ENCODE data around the gene ZNF532.
"Not testable (repeated sequence)": the region's sequence is repeated elsewhere in the genome, so short reads cannot be mapped to it uniquely, and the experiment has no call there.

The ZNF532 gene

DNA sequence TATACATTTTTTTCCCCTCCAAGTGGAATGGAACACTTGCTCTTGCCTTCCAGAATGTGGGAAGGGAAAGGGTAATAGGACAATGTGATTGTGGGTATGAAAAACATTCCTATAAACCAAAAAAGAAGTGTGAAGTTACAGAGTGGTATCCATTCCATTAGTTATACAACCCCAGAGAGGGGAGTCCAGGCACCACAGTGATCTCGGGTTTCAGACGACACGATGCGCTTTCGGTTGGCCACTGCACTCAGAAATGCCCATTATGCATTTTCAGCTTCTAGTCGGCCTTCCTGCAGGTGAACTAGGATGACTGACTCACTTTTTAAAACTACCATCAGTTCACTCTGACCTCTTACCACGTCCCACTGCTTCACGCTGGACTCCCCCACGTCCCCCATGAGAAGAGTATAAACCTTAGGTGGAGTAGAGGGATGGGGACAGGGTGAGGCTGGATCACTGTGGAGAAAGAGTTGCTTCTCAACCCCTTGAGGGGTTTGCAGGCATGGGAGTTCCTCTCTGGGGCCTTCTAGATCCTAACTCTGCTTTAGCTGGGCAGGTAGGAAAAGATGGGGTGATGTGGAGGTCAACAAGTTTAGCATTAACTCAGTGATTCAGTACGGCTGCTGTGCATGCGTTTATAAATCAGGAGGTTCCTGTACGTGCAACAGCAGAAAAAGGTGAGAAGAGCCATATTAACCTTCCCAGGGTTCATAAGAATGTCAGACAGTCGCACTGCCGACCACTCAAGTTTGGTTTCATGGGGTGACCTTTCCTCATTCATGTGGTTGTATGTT is 50.5 kb downstream of the ZNF532 start:
- no peak overlapping the region for H3K4me3 ChIP-seq (ENCODE audit: extremely low read depth, insufficient read depth, low read length, poor library complexity, severe bottlenecking)
- H3K36me3 ChIP-seq (ENCODE audit: control insufficient read depth, insufficient read depth, low read length) = peaks cover 65% of the 10 kb centered on the region
- peaks cover 19% of the 10 kb centered on the region for H3K4me1 ChIP-seq (ENCODE audit: control insufficient read depth, insufficient read depth, low read length, poor library complexity, severe bottlenecking)
- H3K9me3 ChIP-seq (ENCODE audit: control insufficient read depth, low read length) = no peaks in the 10 kb centered on the region
- WGBS, 2 experiments (ENCODE audit: insufficient coverage in 2 of 2) = 82 to 91% methylated on average over 10 to 12 of the region's 14 CpGs
- H3K27ac ChIP-seq (ENCODE audit: low read depth, low read length, severe bottlenecking) = no peak overlapping the region

DNA sequence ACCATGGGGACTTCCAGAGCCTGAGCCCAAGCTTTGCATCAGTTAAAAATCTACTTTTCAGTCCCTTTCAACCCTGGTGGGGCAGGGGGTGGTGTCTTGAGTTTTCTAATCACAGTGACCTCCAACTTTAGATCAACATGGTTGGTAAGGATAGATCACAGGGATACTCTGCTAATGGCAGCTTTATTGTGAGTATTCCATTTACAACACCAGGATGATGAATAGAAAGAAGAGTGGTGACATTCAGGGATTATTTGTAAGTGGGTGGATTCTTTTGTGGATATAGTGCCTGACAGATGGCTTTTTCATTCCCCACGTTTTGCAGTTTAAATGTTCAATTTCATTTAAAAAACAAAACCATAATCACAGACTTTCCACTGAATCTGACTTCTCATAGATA is 51.3 kb downstream of the ZNF532 start:
- H3K4me3 ChIP-seq (ENCODE audit: extremely low read depth, insufficient read depth, low read length, poor library complexity, severe bottlenecking) = no peak overlapping the region
- H3K36me3 ChIP-seq (ENCODE audit: control insufficient read depth, insufficient read depth, low read length) = peaks cover 68% of the 10 kb centered on the region
- WGBS, 2 experiments (ENCODE audit: insufficient coverage in 2 of 2) = no CpG with 5 or more reads among the region's 1 CpG
- no peaks in the 10 kb centered on the region for H3K9me3 ChIP-seq (ENCODE audit: control insufficient read depth, low read length)
- no peak overlapping the region for H3K27ac ChIP-seq (ENCODE audit: low read depth, low read length, severe bottlenecking)
- H3K4me1 ChIP-seq (ENCODE audit: control insufficient read depth, insufficient read depth, low read length, poor library complexity, severe bottlenecking) = peaks cover 19% of the 10 kb centered on the region

DNA sequence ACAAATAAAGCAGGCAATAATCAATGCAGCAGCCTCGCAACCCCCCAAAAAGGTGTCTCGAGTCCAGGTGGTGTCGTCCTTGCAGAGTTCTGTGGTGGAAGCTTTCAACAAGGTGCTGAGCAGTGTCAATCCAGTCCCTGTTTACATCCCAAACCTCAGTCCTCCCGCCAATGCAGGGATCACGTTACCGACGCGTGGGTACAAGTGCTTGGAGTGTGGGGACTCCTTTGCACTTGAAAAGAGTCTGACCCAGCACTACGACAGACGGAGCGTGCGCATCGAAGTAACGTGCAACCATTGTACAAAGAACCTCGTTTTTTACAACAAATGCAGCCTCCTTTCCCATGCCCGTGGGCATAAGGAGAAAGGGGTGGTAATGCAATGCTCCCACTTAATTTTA is 55.3 kb downstream of the ZNF532 start:
- not testable (repeated sequence) for H3K4me3 ChIP-seq (ENCODE audit: extremely low read depth, insufficient read depth, low read length, poor library complexity, severe bottlenecking); H3K4me1 ChIP-seq (ENCODE audit: control insufficient read depth, insufficient read depth, low read length, poor library complexity, severe bottlenecking); H3K27ac ChIP-seq (ENCODE audit: low read depth, low read length, severe bottlenecking)
- peaks cover 12% of the 10 kb centered on the region for H3K9me3 ChIP-seq (ENCODE audit: control insufficient read depth, low read length)
- peaks cover 97% of the 10 kb centered on the region for H3K36me3 ChIP-seq (ENCODE audit: control insufficient read depth, insufficient read depth, low read length)
- WGBS, 2 experiments (ENCODE audit: insufficient coverage in 2 of 2) = 95 to 97% methylated on average over 9 to 12 of the region's 16 CpGs

DNA sequence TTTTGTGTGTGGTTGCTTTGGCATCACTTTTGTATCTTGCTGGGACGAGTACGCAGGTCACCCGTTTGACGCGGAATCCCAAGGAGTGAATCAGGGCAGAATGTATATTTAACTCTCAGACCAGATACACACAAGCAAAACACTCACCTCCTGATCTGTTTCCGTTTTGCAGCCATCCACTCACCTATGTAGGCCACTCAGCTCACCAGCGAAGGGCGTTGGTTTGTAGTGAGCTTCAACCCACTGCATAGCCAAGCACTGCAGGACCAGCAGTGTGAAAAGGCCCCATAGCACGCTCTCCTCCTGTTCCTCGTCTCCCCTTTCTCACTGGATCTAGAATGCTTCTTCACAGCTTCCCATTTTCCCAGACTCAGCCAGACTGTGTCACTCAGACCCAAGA is 58.3 kb downstream of the ZNF532 start:
- peaks cover 11% of the 10 kb centered on the region for H3K4me1 ChIP-seq (ENCODE audit: control insufficient read depth, insufficient read depth, low read length, poor library complexity, severe bottlenecking)
- no peak overlapping the region for H3K4me3 ChIP-seq (ENCODE audit: extremely low read depth, insufficient read depth, low read length, poor library complexity, severe bottlenecking)
- H3K27ac ChIP-seq (ENCODE audit: low read depth, low read length, severe bottlenecking) = no peak overlapping the region
- peaks cover 13% of the 10 kb centered on the region for H3K9me3 ChIP-seq (ENCODE audit: control insufficient read depth, low read length)
- 97 to 99% methylated on average over 4 to 10 of the region's 10 CpGs for WGBS, 2 experiments (ENCODE audit: insufficient coverage in 2 of 2)
- peaks cover 87% of the 10 kb centered on the region for H3K36me3 ChIP-seq (ENCODE audit: control insufficient read depth, insufficient read depth, low read length)

DNA sequence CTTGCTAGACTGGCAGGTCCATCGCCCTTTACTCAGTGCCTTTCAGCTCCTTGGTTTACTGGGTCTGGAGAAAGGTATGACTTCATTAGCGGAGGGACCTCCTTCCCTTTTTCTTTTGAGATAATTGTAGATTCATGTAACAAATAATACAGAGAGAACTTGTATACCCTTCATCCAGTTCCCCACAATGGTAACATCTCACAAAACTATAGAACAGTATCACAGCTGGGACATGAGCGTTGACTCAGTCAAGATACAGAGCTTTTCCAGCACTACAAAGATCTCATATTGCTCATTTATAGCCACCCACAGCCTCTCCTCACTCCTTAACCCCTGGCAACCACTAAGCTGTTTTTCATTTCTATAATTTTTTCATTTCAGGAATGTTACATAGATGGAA is 59.8 kb downstream of the ZNF532 start:
- Histone ChIP-seq H3K4me1 (ENCODE audit: control insufficient read depth, insufficient read depth, low read length, poor library complexity, severe bottlenecking) (peaks cover 13% of the 10 kb centered on the region), H3K9me3 (ENCODE audit: control insufficient read depth, low read length) (peaks cover 13% of the 10 kb centered on the region), H3K27ac (ENCODE audit: low read depth, low read length, severe bottlenecking) (no peak overlapping the region), H3K4me3 (ENCODE audit: extremely low read depth, insufficient read depth, low read length, poor library complexity, severe bottlenecking) (no peak overlapping the region), H3K36me3 (ENCODE audit: control insufficient read depth, insufficient read depth, low read length) (peaks cover 77% of the 10 kb centered on the region)
- 83 to 100% methylated on average over 1 to 2 of the region's 3 CpGs for WGBS, 2 experiments (ENCODE audit: insufficient coverage in 2 of 2)

DNA sequence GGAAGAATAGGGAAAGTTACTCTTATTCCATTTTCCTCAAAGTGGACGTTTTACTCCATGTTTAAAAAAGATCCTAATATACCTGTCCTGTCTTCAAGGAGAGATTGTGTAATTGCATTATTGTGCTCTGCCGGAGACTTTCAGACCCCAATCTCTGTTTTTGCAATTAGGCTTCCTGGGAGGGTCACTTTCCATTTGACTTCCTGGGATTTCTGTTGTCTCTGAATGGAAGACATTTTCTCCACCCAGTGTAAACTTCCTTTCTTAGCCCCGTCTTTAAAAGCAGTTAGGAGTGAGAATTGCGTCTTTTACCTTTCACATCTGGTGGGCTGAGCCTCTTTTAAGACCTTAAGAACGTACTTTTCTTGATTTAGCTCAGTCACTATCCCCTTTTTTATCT is 63.0 kb downstream of the ZNF532 start:
- H3K4me3 ChIP-seq (ENCODE audit: extremely low read depth, insufficient read depth, low read length, poor library complexity, severe bottlenecking) = no peak overlapping the region
- H3K9me3 ChIP-seq (ENCODE audit: control insufficient read depth, low read length) = peaks cover 13% of the 10 kb centered on the region
- H3K36me3 ChIP-seq (ENCODE audit: control insufficient read depth, insufficient read depth, low read length) = peaks cover 60% of the 10 kb centered on the region
- peaks cover 13% of the 10 kb centered on the region for H3K4me1 ChIP-seq (ENCODE audit: control insufficient read depth, insufficient read depth, low read length, poor library complexity, severe bottlenecking)
- 56 to 62% methylated on average over 2 to 4 of the region's 5 CpGs for WGBS, 2 experiments (ENCODE audit: insufficient coverage in 2 of 2)
- peak overlapping the region; percentile 7 for H3K27ac ChIP-seq (ENCODE audit: low read depth, low read length, severe bottlenecking)

DNA sequence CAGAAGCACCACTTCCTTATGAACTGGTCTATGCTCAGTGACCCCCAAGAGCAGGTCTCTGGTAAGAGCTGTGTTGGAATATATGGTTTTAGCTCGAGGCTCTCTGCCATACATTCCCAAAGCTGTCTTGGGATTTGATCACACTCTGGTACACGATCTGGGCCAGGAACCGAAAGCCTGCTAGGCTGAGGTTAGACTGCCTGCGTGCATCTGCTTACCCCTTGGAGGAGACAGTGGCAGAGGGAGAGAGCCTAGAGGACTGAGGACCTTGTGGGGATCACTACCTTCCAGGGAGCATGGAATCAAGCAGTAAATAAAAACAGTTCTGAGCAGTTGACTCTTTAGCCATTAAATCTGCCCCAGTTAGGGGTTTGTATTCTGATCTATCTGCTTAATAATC is 63.7 kb downstream of the ZNF532 start:
- WGBS, 2 experiments (ENCODE audit: insufficient coverage in 2 of 2) = 79 to 90% methylated on average over 4 of the region's 4 CpGs
- no peak overlapping the region for H3K27ac ChIP-seq (ENCODE audit: low read depth, low read length, severe bottlenecking)
- H3K9me3 ChIP-seq (ENCODE audit: control insufficient read depth, low read length) = peaks cover 11% of the 10 kb centered on the region
- H3K4me3 ChIP-seq (ENCODE audit: extremely low read depth, insufficient read depth, low read length, poor library complexity, severe bottlenecking) = no peak overlapping the region
- H3K36me3 ChIP-seq (ENCODE audit: control insufficient read depth, insufficient read depth, low read length) = peaks cover 52% of the 10 kb centered on the region
- peaks cover 13% of the 10 kb centered on the region for H3K4me1 ChIP-seq (ENCODE audit: control insufficient read depth, insufficient read depth, low read length, poor library complexity, severe bottlenecking)

DNA sequence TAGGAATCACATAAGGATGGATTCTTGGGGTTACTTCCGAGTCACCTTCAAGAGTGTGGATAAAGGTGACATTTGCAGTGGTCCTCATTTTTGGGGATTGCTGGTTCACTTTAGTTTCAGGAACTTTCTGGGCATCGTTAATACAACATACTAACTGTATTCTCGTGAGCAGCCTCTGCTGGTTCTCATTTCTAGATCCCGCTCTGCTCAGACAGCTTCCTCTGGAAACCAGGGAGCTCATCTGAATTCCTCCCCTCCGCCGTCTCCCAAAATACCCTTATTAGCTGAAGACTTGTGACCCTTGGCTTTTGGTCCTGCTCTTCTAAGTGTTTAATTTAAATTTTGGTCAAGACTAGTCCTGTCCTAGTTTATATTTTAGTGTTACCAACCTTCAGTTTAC is 64.5 kb downstream of the ZNF532 start:
- H3K9me3 ChIP-seq (ENCODE audit: control insufficient read depth, low read length) = peaks cover 8% of the 10 kb centered on the region
- 96 to 100% methylated on average over 3 to 6 of the region's 6 CpGs for WGBS, 2 experiments (ENCODE audit: insufficient coverage in 2 of 2)
- H3K4me1 ChIP-seq (ENCODE audit: control insufficient read depth, insufficient read depth, low read length, poor library complexity, severe bottlenecking) = peaks cover 13% of the 10 kb centered on the region
- H3K27ac ChIP-seq (ENCODE audit: low read depth, low read length, severe bottlenecking) = no peak overlapping the region
- H3K36me3 ChIP-seq (ENCODE audit: control insufficient read depth, insufficient read depth, low read length) = peaks cover 47% of the 10 kb centered on the region
- no peak overlapping the region for H3K4me3 ChIP-seq (ENCODE audit: extremely low read depth, insufficient read depth, low read length, poor library complexity, severe bottlenecking)

DNA sequence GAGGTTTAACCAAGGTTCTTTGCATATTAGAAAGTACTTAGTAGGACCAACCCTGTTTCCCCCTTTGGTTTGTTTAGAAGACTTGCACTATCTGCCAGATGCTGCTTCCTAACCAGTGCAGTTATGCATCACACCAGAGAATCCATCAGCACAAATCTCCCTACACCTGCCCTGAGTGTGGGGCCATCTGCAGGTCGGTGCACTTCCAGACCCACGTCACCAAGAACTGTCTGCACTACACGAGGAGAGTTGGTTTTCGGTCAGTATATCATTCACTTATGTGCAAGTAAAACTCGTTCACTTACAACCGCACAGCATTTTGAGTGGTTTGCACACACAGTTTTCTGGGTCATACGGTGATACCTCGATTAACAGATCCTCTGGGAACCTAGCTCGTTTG is 69.7 kb downstream of the ZNF532 start:
- H3K4me3 ChIP-seq (ENCODE audit: extremely low read depth, insufficient read depth, low read length, poor library complexity, severe bottlenecking) = no peak overlapping the region

DNA sequence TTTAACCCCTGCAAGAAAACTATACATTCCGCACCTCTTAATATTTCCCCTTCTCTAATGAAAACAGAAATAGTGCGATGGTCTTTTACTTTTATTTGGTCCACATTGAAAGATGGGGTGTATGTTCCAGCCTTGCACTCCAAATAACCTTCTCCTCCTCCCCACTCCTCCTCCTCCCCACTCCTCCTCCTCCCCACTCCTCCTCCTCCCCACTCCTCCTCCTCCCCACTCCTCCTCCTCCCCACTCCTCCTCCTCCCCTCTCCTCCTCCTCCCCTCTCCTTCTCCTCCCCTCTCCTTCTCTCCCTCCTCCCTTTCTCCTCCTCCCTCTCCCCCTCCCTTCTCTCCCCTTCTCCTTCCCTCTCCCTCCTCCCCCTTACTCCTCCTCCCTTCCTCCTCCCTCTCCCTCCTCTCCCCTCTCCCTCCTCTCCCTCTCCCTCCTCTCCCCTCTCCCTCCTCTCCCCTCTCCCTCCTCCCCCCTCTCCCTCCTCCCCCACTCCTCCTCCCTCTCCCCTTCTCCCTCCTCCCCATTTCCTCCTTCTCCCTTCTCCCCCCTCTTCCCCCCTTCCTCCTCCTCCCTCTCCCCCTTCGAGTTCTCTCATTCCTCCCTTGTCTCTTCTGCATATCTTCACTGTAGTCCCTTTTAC is 70.4 kb downstream of the ZNF532 start:
- H3K27ac ChIP-seq (ENCODE audit: low read depth, low read length, severe bottlenecking) = no peak overlapping the region
- no peak overlapping the region for H3K4me3 ChIP-seq (ENCODE audit: extremely low read depth, insufficient read depth, low read length, poor library complexity, severe bottlenecking)
- peaks cover 13% of the 10 kb centered on the region for H3K4me1 ChIP-seq (ENCODE audit: control insufficient read depth, insufficient read depth, low read length, poor library complexity, severe bottlenecking)
- WGBS, 2 experiments (ENCODE audit: insufficient coverage in 2 of 2) = 100% methylated on average over 1 of the region's 3 CpGs; no CpG with 5 or more reads in 1 of the 2 experiments
- peaks cover 67% of the 10 kb centered on the region for H3K36me3 ChIP-seq (ENCODE audit: control insufficient read depth, insufficient read depth, low read length)
- no peaks in the 10 kb centered on the region for H3K9me3 ChIP-seq (ENCODE audit: control insufficient read depth, low read length)

More for the DNA sequence above, 69.7 kb downstream of the ZNF532 start:
- Histone ChIP-seq H3K36me3 (ENCODE audit: control insufficient read depth, insufficient read depth, low read length) (peaks cover 61% of the 10 kb centered on the region), H3K9me3 (ENCODE audit: control insufficient read depth, low read length) (no peaks in the 10 kb centered on the region), H3K27ac (ENCODE audit: low read depth, low read length, severe bottlenecking) (no peak overlapping the region), H3K4me1 (ENCODE audit: control insufficient read depth, insufficient read depth, low read length, poor library complexity, severe bottlenecking) (peaks cover 13% of the 10 kb centered on the region)
- WGBS, 2 experiments (ENCODE audit: insufficient coverage in 2 of 2) = 92 to 97% methylated on average over 9 of the region's 9 CpGs

Data from mesodermal cell (in vitro differentiated cells).